GM23338 (cell line): ENCODE data around the gene ZSWIM5. TPM values are rescaled to one million over a fixed set of nuclear protein-coding genes. Genes with fewer than 3 reads are reported as not detected.

Experiments used
- ATAC-seq: fragments of 200-7000 bp; cut with Tn5 transposase; 3 replicates; pipeline ENCODE4 v1.9.1; 2020
- DNase-seq: peaks from one replicate; pipeline ENCODE4 v3.0.0-alpha.2; 2015; ENCODE audit warnings: low spot score
- H2AFZ ChIP-seq: fragments of 200-600 bp; sonication (generic); 2 replicates; pipeline ENCODE4 v1.8.0; 2016; ENCODE audit warnings: antibody characterized with exemption, mild to moderate bottlenecking, moderate library complexity
- H3F3A ChIP-seq: fragments of 200-600 bp; sonication (generic); replicated peaks from 2 replicates; pipeline ENCODE4 v1.8.0; 2017; ENCODE audit warnings: antibody characterized with exemption, mixed run types, low read depth
- H3K27ac ChIP-seq: fragments of 200-600 bp; sonication (generic); 2 replicates; pipeline ENCODE4 v1.6.1; 2016; ENCODE audit warnings: low read depth
- H3K27me3 ChIP-seq: fragments of 200-600 bp; sonication (generic); 2 replicates; pipeline ENCODE4 v1.8.0; 2016; ENCODE audit warnings: mild to moderate bottlenecking, mixed run types, moderate library complexity; ENCODE audit not compliant: insufficient read depth
- H3K36me3 ChIP-seq: fragments of 200-600 bp; sonication (generic); 2 replicates; pipeline ENCODE4 v1.8.0; 2016; ENCODE audit warnings: mild to moderate bottlenecking; ENCODE audit not compliant: insufficient read depth
- H3K4me1 ChIP-seq: fragments of 200-600 bp; sonication (generic); 2 replicates; pipeline ENCODE4 v1.8.0; 2016; ENCODE audit warnings: mild to moderate bottlenecking, moderate library complexity; ENCODE audit not compliant: insufficient read depth
- H3K4me2 ChIP-seq: fragments of 200-600 bp; sonication (generic); 2 replicates; pipeline ENCODE4 v1.7.1; 2017; ENCODE audit warnings: mixed run types
- H3K4me3 ChIP-seq: fragments of 200-600 bp; sonication (generic); 2 replicates; pipeline ENCODE4 v1.6.1; 2016; ENCODE audit warnings: mixed run types
- H3K79me2 ChIP-seq: fragments of 200-600 bp; sonication (generic); replicated peaks from 2 replicates; pipeline ENCODE4 v1.8.0; 2017; ENCODE audit warnings: mild to moderate bottlenecking; ENCODE audit not compliant: insufficient read depth
- H3K9me2 ChIP-seq: fragments of 200-600 bp; sonication (generic); 2 replicates; pipeline ENCODE4 v1.8.0; 2017; ENCODE audit not compliant: insufficient read depth
- H4K20me1 ChIP-seq: fragments of 200-600 bp; sonication (generic); replicated peaks from 2 replicates; pipeline ENCODE4 v1.8.0; 2017; ENCODE audit warnings: mild to moderate bottlenecking; ENCODE audit not compliant: insufficient read depth
- H3K27ac Mint-ChIP-seq: 2 replicates; pipeline ENCODE4 v1.8.0; 2020; ENCODE audit warnings: inconsistent platforms, mild to moderate bottlenecking, moderate library complexity, mixed read lengths
- H3K27me3 Mint-ChIP-seq: 3 replicates; pipeline ENCODE4 v1.8.0; 2022; ENCODE audit warnings: low read depth, mild to moderate bottlenecking, moderate library complexity, mixed read lengths, inconsistent platforms; ENCODE audit not compliant: insufficient read depth, poor library complexity
- H3K36me3 Mint-ChIP-seq: 3 replicates; pipeline ENCODE4 v1.8.0; 2021; ENCODE audit warnings: low read depth, mild to moderate bottlenecking, inconsistent platforms, moderate library complexity, mixed read lengths
- H3K4me1 Mint-ChIP-seq: 3 replicates; pipeline ENCODE4 v1.8.0; 2020; ENCODE audit warnings: mild to moderate bottlenecking, inconsistent platforms, mixed read lengths
- H3K4me3 Mint-ChIP-seq: 3 replicates; pipeline ENCODE4 v1.8.0; 2021; ENCODE audit warnings: moderate library complexity, mild to moderate bottlenecking, inconsistent platforms, mixed read lengths
- H3K9me3 Mint-ChIP-seq: 3 replicates; pipeline ENCODE4 v1.8.0; 2020; ENCODE audit warnings: moderate library complexity, mild to moderate bottlenecking, inconsistent platforms, mixed read lengths
- CREB1 ChIP-seq: fragments of 250-450 bp; sonication (Bioruptor Pico); IDR thresholded peaks from 2 replicates; pipeline ENCODE4 v1.5.0; 2020; ENCODE audit warnings: low read depth, mild to moderate bottlenecking, moderate library complexity
- EZH2 ChIP-seq: fragments of 200-600 bp; sonication (generic); IDR thresholded peaks from one replicate; pipeline ENCODE4 v1.8.0; 2017; ENCODE audit warnings: antibody characterized with exemption, mild to moderate bottlenecking, low read depth; ENCODE audit not compliant: unreplicated experiment
- EZH2phosphoT487 ChIP-seq: fragments of 200-600 bp; sonication (generic); IDR thresholded peaks from one replicate; pipeline ENCODE4 v1.8.1; 2018; ENCODE audit warnings: antibody characterized with exemption; ENCODE audit not compliant: unreplicated experiment
- JUNB ChIP-seq: IDR thresholded peaks from one replicate; pipeline ENCODE4 v1.6.1; 2016; ENCODE audit warnings: antibody characterized with exemption; ENCODE audit not compliant: unreplicated experiment
- NANOG ChIP-seq: IDR thresholded peaks from 2 replicates; pipeline ENCODE4 v1.6.1; 2016; ENCODE audit warnings: antibody characterized with exemption, borderline replicate concordance
- REST ChIP-seq: IDR thresholded peaks from one replicate; pipeline ENCODE4 v1.6.1; 2018; ENCODE audit warnings: antibody characterized with exemption; ENCODE audit not compliant: unreplicated experiment
- STAT1 ChIP-seq: IDR thresholded peaks from one replicate; pipeline ENCODE4 v1.6.1; 2016; ENCODE audit warnings: antibody characterized with exemption; ENCODE audit not compliant: unreplicated experiment
- ZNF114 ChIP-seq: fragments of 250-450 bp; sonication (Bioruptor Pico); IDR thresholded peaks from 2 replicates; pipeline ENCODE4 v1.5.0; 2020; ENCODE audit warnings: mild to moderate bottlenecking, moderate library complexity
- ZNF331 ChIP-seq: fragments of 250-450 bp; sonication (Bioruptor Pico); IDR thresholded peaks from 2 replicates; pipeline ENCODE4 v1.5.0; 2020; ENCODE audit warnings: low read depth, mild to moderate bottlenecking, moderate library complexity
- polyA plus RNA-seq: library from polyadenylated mRNA; unstranded; fragments of >200 nt; fragmentation: Nextera tagmentation; extraction: Ambion mirVana; gene quantifications from 2 replicates; pipeline ENCODE4 v1.2.1, GENCODE V29; 2016
- total RNA-seq: library from RNA; depleted of rRNA; stranded (reverse); fragments of >200 nt; shearing (Covaris generic); gene quantifications from 2 replicates; pipeline ENCODE4 v1.2.3, GENCODE V29; 2014
- TF ChIP-seq, protein P1 (sequence below), 2 experiments: fragments of 200-600 bp in 1 of 2; sonication (generic) in 1 of 2; conservative IDR thresholded peaks; 2 replicates each; pipeline versions ENCODE4 v1.5.1 to v1.6.1; 2016 to 2017; ENCODE audit warnings: antibody characterized with exemption in 2 of 2, low read depth in 2 of 2, mild to moderate bottlenecking in 2 of 2, moderate library complexity in 1 of 2
- TF ChIP-seq, protein P2 (sequence below): IDR thresholded peaks from 2 replicates; pipeline ENCODE4 v1.6.1; 2016; ENCODE audit warnings: antibody characterized with exemption

ZSWIM5 gene
- total and polyA plus RNA-seq, 2 experiments from 2014 or later: 0.65 to 3.6 TPM

DNA sequence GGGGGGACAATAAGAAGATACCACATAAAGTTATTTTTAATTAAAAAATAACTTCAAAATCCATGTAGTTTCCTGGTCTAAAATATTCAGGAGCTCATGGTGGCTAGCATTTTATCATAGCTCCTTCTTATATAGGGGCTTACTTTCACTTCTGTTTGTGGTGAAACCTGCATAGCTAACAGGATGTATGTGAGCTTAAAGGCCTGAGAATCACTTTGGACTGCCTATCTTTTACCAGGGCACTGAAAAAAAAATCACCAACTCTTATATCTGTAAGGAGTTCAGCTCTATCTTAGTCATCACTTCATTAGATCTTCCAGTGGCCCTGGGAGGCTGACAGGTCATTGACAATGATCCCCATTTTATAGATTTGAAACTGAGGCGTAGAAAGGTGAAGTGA is 173.0 kb downstream of the ZSWIM5 start:
- H3K27me3 ChIP-seq: no peaks in the 10 kb centered on the region
- Mint-ChIP-seq H3K36me3 (no peaks in the 10 kb centered on the region), H3K4me3 (no peak overlapping the region), H3K9me3 (no peaks in the 10 kb centered on the region), H3K27ac (no peak overlapping the region), H3K27me3 (peaks cover 3% of the 10 kb centered on the region), H3K4me1 (no peaks in the 10 kb centered on the region)
- H3K9me2 ChIP-seq: no peaks in the 10 kb centered on the region
- no peak overlapping the region for H2AFZ ChIP-seq
- H3K36me3 ChIP-seq: no peaks in the 10 kb centered on the region
- DNase-seq (no peak), ATAC-seq (no peak)
- no peaks in the 10 kb centered on the region for H3F3A ChIP-seq
- H3K4me1 ChIP-seq: no peaks in the 10 kb centered on the region
- H3K27ac ChIP-seq: no peak overlapping the region
- H3K4me2 ChIP-seq: no peak overlapping the region
- H3K79me2 ChIP-seq: no peaks in the 10 kb centered on the region
- H4K20me1 ChIP-seq: no peaks in the 10 kb centered on the region
- no peak overlapping the region for H3K4me3 ChIP-seq
- TF ChIP-seq JUNB: no peak
- TF ChIP-seq REST: no peak
- no peak for TF ChIP-seq EZH2phosphoT487
- TF ChIP-seq ZNF114 (CRISPR knock-in tag): no peak
- no peak for TF ChIP-seq CREB1 (CRISPR knock-in tag)
- TF ChIP-seq, protein P1, sequence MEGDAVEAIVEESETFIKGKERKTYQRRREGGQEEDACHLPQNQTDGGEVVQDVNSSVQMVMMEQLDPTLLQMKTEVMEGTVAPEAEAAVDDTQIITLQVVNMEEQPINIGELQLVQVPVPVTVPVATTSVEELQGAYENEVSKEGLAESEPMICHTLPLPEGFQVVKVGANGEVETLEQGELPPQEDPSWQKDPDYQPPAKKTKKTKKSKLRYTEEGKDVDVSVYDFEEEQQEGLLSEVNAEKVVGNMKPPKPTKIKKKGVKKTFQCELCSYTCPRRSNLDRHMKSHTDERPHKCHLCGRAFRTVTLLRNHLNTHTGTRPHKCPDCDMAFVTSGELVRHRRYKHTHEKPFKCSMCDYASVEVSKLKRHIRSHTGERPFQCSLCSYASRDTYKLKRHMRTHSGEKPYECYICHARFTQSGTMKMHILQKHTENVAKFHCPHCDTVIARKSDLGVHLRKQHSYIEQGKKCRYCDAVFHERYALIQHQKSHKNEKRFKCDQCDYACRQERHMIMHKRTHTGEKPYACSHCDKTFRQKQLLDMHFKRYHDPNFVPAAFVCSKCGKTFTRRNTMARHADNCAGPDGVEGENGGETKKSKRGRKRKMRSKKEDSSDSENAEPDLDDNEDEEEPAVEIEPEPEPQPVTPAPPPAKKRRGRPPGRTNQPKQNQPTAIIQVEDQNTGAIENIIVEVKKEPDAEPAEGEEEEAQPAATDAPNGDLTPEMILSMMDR (conservative IDR thresholded peaks at IDR 0.05; ENCODE audit: low read depth in 2 of 2): no peak
- no peak for TF ChIP-seq NANOG
- TF ChIP-seq STAT1: no peak
- TF ChIP-seq, protein P2, sequence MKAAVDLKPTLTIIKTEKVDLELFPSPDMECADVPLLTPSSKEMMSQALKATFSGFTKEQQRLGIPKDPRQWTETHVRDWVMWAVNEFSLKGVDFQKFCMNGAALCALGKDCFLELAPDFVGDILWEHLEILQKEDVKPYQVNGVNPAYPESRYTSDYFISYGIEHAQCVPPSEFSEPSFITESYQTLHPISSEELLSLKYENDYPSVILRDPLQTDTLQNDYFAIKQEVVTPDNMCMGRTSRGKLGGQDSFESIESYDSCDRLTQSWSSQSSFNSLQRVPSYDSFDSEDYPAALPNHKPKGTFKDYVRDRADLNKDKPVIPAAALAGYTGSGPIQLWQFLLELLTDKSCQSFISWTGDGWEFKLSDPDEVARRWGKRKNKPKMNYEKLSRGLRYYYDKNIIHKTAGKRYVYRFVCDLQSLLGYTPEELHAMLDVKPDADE: no peak
- TF ChIP-seq ZNF331 (CRISPR knock-in tag): no peak

DNA sequence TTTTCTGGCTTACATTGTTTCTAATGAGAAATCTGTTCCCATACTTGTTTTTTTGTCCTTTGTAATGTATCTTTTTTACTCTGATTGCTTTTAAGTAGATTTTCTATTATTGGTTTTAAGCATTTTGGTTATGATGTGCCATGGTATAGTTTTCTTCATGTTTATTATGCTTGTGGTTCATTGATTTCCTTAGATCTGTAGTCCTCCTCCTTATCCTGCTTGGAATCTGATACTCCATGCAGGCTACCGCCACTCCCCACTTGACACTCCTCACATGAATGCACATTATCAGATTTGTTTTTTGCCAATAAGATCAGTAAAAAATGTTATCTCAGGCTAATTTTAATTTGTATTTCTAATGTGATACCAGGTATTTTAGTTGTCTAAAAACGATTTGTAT is 173.6 kb downstream of the ZSWIM5 start:
- H3K27ac ChIP-seq: no peak overlapping the region
- H3K4me1 Mint-ChIP-seq: no peaks in the 10 kb centered on the region
- no peaks in the 10 kb centered on the region for H3K36me3 Mint-ChIP-seq
- no peak overlapping the region for H3K27ac Mint-ChIP-seq
- peaks cover 3% of the 10 kb centered on the region for H3K27me3 Mint-ChIP-seq
- H3K4me1 ChIP-seq: no peaks in the 10 kb centered on the region
- no peak overlapping the region for H2AFZ ChIP-seq
- no peak overlapping the region for H3K4me3 Mint-ChIP-seq
- no peaks in the 10 kb centered on the region for H3F3A ChIP-seq
- H3K9me2 ChIP-seq: no peaks in the 10 kb centered on the region
- no peaks in the 10 kb centered on the region for H4K20me1 ChIP-seq
- no peak overlapping the region for H3K4me2 ChIP-seq
- no peaks in the 10 kb centered on the region for H3K36me3 ChIP-seq
- H3K27me3 ChIP-seq: no peaks in the 10 kb centered on the region
- DNase-seq (no peak), ATAC-seq (no peak)
- H3K79me2 ChIP-seq: no peaks in the 10 kb centered on the region
- no peak overlapping the region for H3K4me3 ChIP-seq
- no peaks in the 10 kb centered on the region for H3K9me3 Mint-ChIP-seq
- no peak for TF ChIP-seq JUNB
- no peak for TF ChIP-seq NANOG
- no peak for TF ChIP-seq EZH2phosphoT487
- TF ChIP-seq, protein P1 (conservative IDR thresholded peaks at IDR 0.05; ENCODE audit: low read depth in 2 of 2): no peak
- TF ChIP-seq EZH2: no peak
- no peak for TF ChIP-seq ZNF331 (CRISPR knock-in tag)
- no peak for TF ChIP-seq REST
